Endothelial cell of umbilical vein (primary cell): ENCODE results near the gene EAPP. TPM values are rescaled to one million over a fixed set of nuclear protein-coding genes. Genes with fewer than 3 reads are reported as not detected.

Source experiments
- BruUV-seq: library from RNA; stranded (reverse); fragments of 400-500 nt; replicated peaks from 2 replicates; lab custom pipeline; 2021; lab: Mats Ljungman, UMichigan
- CTCF ChIA-PET: fragments of 300-600, 350-600 bp; sonication (Branson Sonifier 250); formaldehyde crosslinking; loops from one replicate; lab custom pipeline; 2021; ENCODE audit warnings: antibody characterized with exemption, inconsistent platforms; lab: Charles Lee
- POLR2A ChIA-PET: fragments of 300-600, 350-600 bp; sonication (Branson Sonifier 250); formaldehyde crosslinking; loops from one replicate; lab custom pipeline; 2021; ENCODE audit warnings: antibody characterized with exemption, inconsistent platforms; lab: Charles Lee
- DNase-seq: peaks from one replicate; pipeline ENCODE4 v3.0.0-alpha.2; 2011; ENCODE audit warnings: low read depth, low spot score
- FAIRE-seq: peaks from 2 replicates; lab custom pipeline; 2011; peaks lifted over from hg19 to GRCh38; lab: Jason Lieb, UNC
- H2AFZ ChIP-seq: 2 replicates; pipeline ENCODE4 v1.6.0; 2012; ENCODE audit warnings: low read depth, low read length, control low read depth, inconsistent platforms
- H3K27ac ChIP-seq: 2 replicates; pipeline ENCODE4 v1.5.1; 2011; ENCODE audit warnings: low read depth, mild to moderate bottlenecking, control low read depth, low read length, moderate library complexity; ENCODE audit not compliant: insufficient read depth
- H3K27me3 ChIP-seq, 2 experiments: 2 replicates each; pipeline versions ENCODE4 v1.6.0 to v1.6.1; 2011; ENCODE audit warnings: low read length in 2 of 2, mixed read lengths in 1 of 2; ENCODE audit not compliant: control insufficient read depth in 2 of 2, insufficient read depth in 2 of 2
- H3K36me3 ChIP-seq, 2 experiments: 2 replicates in 1 of 2; 3 replicates in 1 of 2; pipeline ENCODE4 v1.5.1; 2011; ENCODE audit warnings: low read length in 2 of 2, mild to moderate bottlenecking in 1 of 2, moderate library complexity in 1 of 2; ENCODE audit not compliant: control insufficient read depth in 2 of 2, insufficient read depth in 2 of 2; ENCODE audit errors: extremely low read depth in 1 of 2
- H3K4me1 ChIP-seq: 3 replicates; pipeline ENCODE4 v1.5.1; 2011; ENCODE audit warnings: mild to moderate bottlenecking, low read length; ENCODE audit not compliant: control insufficient read depth, insufficient read depth; ENCODE audit errors: extremely low read depth
- H3K4me2 ChIP-seq: 2 replicates; pipeline ENCODE4 v1.6.1; 2011; ENCODE audit warnings: low read length, control low read depth, mixed read lengths; ENCODE audit not compliant: insufficient read depth
- H3K4me3 ChIP-seq, 3 experiments: fragments of 200-600 bp in 1 of 3; sonication (generic), shearing (Covaris generic) in 1 of 3; replicated peaks in 1 of 3; 2 replicates each; pipeline ENCODE4 v1.5.1; 2011 to 2016; ENCODE audit warnings: control low read depth in 3 of 3, low read length in 3 of 3, mild to moderate bottlenecking in 2 of 3, inconsistent platforms in 1 of 3, low read depth in 1 of 3, moderate library complexity in 1 of 3; ENCODE audit not compliant: insufficient read depth in 1 of 3
- H3K79me2 ChIP-seq: 2 replicates; pipeline ENCODE4 v1.6.0; 2012; ENCODE audit warnings: low read length, inconsistent platforms; ENCODE audit not compliant: control insufficient read depth, insufficient read depth
- H3K9ac ChIP-seq: replicated peaks from 2 replicates; pipeline ENCODE3; 2011; ENCODE audit warnings: low read length, control low read depth; ENCODE audit not compliant: insufficient read depth; ENCODE audit errors: extremely low read depth
- H3K9me1 ChIP-seq: replicated peaks from 3 replicates; pipeline ENCODE4 v1.6.0; 2011; ENCODE audit warnings: mild to moderate bottlenecking, low read length; ENCODE audit not compliant: control insufficient read depth, insufficient read depth; ENCODE audit errors: extremely low read depth
- H3K9me3 ChIP-seq: replicated peaks from 2 replicates; pipeline ENCODE4 v1.5.1; 2012; ENCODE audit warnings: low read length, inconsistent platforms; ENCODE audit not compliant: control insufficient read depth, insufficient read depth
- H4K20me1 ChIP-seq: replicated peaks from 2 replicates; pipeline ENCODE3; 2011; ENCODE audit warnings: mild to moderate bottlenecking, low read length; ENCODE audit not compliant: control insufficient read depth, insufficient read depth; ENCODE audit errors: extremely low read depth
- EZH2 ChIP-seq: IDR thresholded peaks from 2 replicates; pipeline ENCODE4 v1.6.1; 2012; ENCODE audit warnings: borderline replicate concordance, low read depth, mild to moderate bottlenecking, moderate library complexity, low read length, inconsistent platforms; ENCODE audit not compliant: severe bottlenecking
- FOS ChIP-seq: IDR thresholded peaks from 2 replicates; pipeline ENCODE4 v1.6.1; 2011; ENCODE audit warnings: mild to moderate bottlenecking, low read length, moderate library complexity, borderline replicate concordance; ENCODE audit not compliant: insufficient read depth
- GATA2 ChIP-seq: IDR thresholded peaks from 2 replicates; pipeline ENCODE4 v1.7.0; 2011; ENCODE audit warnings: low read depth, mild to moderate bottlenecking, moderate library complexity, mixed read lengths, low read length; ENCODE audit not compliant: insufficient read length, insufficient read depth
- JUN ChIP-seq: IDR thresholded peaks from 2 replicates; pipeline ENCODE4 v1.6.1; 2011; ENCODE audit warnings: borderline replicate concordance, low read depth; ENCODE audit not compliant: insufficient read length, insufficient read depth
- MYC ChIP-seq: IDR thresholded peaks from one replicate; pipeline ENCODE4 v1.6.1; 2011; ENCODE audit warnings: mild to moderate bottlenecking, low read depth, low read length
- POLR2A ChIP-seq: IDR thresholded peaks from 2 replicates; pipeline ENCODE4 v1.6.1; 2012; ENCODE audit warnings: low read depth, mild to moderate bottlenecking, control low read depth, low read length
- POLR2AphosphoS5 ChIP-seq: IDR thresholded peaks from 2 replicates; pipeline ENCODE4 v1.6.1; 2012; ENCODE audit warnings: low read depth, mild to moderate bottlenecking, control low read depth, low read length, moderate library complexity; ENCODE audit not compliant: insufficient read depth
- dilution Hi-C: fragments of 300-500 bp; cut with MboI; formaldehyde crosslinking; loops from one replicate; pipeline ENCODE4 v1.15.0; 2019; ENCODE audit warnings: low sequenced_read_pairs; ENCODE audit not compliant: extremely low pct_ligation_motif_present
- intact Hi-C: fragments of 100-400 bp; cut with micrococcal nuclease; formaldehyde crosslinking; loops from one replicate; pipeline ENCODE4 v1.10.0; 2022
- polyA plus RNA-seq, 4 experiments: library from polyadenylated mRNA; depleted of rRNA in 3 of 4; stranded (reverse) in 3 of 4; unstranded in 1 of 4; fragments of >200 nt; gene quantifications; 2 replicates each; pipeline versions ENCODE4 v1.2.1 to v1.2.3, GENCODE V29; 2011 to 2012; ENCODE audit warnings: missing spikeins in 1 of 4
- total RNA-seq: library from RNA; stranded (reverse); gene quantifications from 2 replicates; pipeline ENCODE4 v1.2.3, GENCODE V29; 2021
- TF ChIP-seq, protein P1 (sequence below), 2 donors: IDR thresholded peaks; 1 replicate in 1 of 2; 2 replicates in 1 of 2; pipeline ENCODE4 v1.5.1; 2011; ENCODE audit warnings: low read length in 2 of 2, mild to moderate bottlenecking in 2 of 2, moderate library complexity in 2 of 2, control low read depth in 1 of 2, inconsistent platforms in 1 of 2, low read depth in 1 of 2; ENCODE audit not compliant: insufficient read depth in 1 of 2; ENCODE audit errors: extremely low read depth in 1 of 2

Gene EAPP
- total and polyA plus RNA-seq, 2 donors (not counting 3 experiments of a cell fraction or from before 2014, with no cell fraction given), result 16.6 to 22.2 TPM

DNA sequence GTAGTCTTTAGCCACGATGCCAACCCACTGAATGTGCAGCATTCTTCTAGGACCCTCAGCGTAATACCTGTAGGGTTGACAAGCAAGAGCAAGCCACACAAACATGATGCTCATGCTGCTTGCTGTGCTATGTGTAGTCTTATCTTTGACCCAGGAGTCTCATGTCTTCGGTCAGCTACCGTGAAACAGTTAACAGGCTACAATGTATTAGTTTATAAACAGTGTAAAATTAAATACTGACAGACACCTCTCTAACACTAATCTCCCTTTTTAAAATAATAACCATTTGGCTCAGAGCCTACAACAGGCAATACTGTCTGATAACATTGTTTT, 1.9 kb downstream of the EAPP start:
- H3K27me3 ChIP-seq, result no peaks in the 10 kb centered on the region
- BruUV-seq, result no TSS peak
- H3K4me1 ChIP-seq, result peaks cover 5% of the 10 kb centered on the region
- H3K9ac ChIP-seq, result no peak overlapping the region
- CTCF ChIA-PET, result no interaction called here
- FAIRE-seq, result no peak
- no peak overlapping the region for H3K4me3 ChIP-seq
- no peak for DNase-seq
- H3K79me2 ChIP-seq, result peaks cover 13% of the 10 kb centered on the region
- TF ChIP-seq, protein P1, sequence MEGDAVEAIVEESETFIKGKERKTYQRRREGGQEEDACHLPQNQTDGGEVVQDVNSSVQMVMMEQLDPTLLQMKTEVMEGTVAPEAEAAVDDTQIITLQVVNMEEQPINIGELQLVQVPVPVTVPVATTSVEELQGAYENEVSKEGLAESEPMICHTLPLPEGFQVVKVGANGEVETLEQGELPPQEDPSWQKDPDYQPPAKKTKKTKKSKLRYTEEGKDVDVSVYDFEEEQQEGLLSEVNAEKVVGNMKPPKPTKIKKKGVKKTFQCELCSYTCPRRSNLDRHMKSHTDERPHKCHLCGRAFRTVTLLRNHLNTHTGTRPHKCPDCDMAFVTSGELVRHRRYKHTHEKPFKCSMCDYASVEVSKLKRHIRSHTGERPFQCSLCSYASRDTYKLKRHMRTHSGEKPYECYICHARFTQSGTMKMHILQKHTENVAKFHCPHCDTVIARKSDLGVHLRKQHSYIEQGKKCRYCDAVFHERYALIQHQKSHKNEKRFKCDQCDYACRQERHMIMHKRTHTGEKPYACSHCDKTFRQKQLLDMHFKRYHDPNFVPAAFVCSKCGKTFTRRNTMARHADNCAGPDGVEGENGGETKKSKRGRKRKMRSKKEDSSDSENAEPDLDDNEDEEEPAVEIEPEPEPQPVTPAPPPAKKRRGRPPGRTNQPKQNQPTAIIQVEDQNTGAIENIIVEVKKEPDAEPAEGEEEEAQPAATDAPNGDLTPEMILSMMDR (IDR thresholded peaks at IDR 0.05; ENCODE audit: extremely low read depth in 1 of 2, insufficient read depth in 1 of 2, low read depth in 1 of 2, low read length in 2 of 2), result no peak
- no peak for TF ChIP-seq POLR2AphosphoS5
- no peak for TF ChIP-seq GATA2
- TF ChIP-seq FOS, result no peak
- no peak for TF ChIP-seq EZH2
- no peak for TF ChIP-seq MYC
- no peak for TF ChIP-seq POLR2A
- TF ChIP-seq JUN, result no peak
- H2AFZ ChIP-seq, result no peak overlapping the region
- no peak overlapping the region for H3K4me2 ChIP-seq
- no peaks in the 10 kb centered on the region for H4K20me1 ChIP-seq
- no peaks in the 10 kb centered on the region for H3K9me1 ChIP-seq
- no peak overlapping the region for H3K27ac ChIP-seq
- POLR2A ChIA-PET, result interaction anchor here (0.6 to 0.8 kb wide), 2 partner anchors 14 to 78 kb away, joined by 3 to 6 read pairs; no protein-coding TSS in a partner anchor
- dilution Hi-C loops, result no loop called here
- intact Hi-C loops, result loop anchor here (5.0 kb wide), 3 partner anchors 75 to 1290 kb away; partner anchors contain the start of genes BRMS1L and SPTSSA
- H3K9me3 ChIP-seq, result no peaks in the 10 kb centered on the region
- no peaks in the 10 kb centered on the region for H3K36me3 ChIP-seq
